Rectal smooth muscle tissue (tissue), 1 donor: ENCODE data around the gene GBX1.

ENCODE experiments used
- H3K27ac ChIP-seq: one replicate; pipeline ENCODE4 v1.7.0; 2013; ENCODE audit warnings: low read depth, low read length, inconsistent platforms
- H3K27me3 ChIP-seq: one replicate; pipeline ENCODE4 v1.7.0; 2013; ENCODE audit warnings: low read length; ENCODE audit not compliant: control insufficient read depth, insufficient read depth
- H3K36me3 ChIP-seq: one replicate; pipeline ENCODE4 v1.7.0; 2013; ENCODE audit warnings: low read length; ENCODE audit not compliant: control insufficient read depth, insufficient read depth
- H3K4me1 ChIP-seq: one replicate; pipeline ENCODE4 v1.7.0; 2013; ENCODE audit warnings: low read length; ENCODE audit not compliant: control insufficient read depth, insufficient read depth
- H3K4me3 ChIP-seq: one replicate; pipeline ENCODE4 v1.7.0; 2013; ENCODE audit warnings: low read length
- H3K9ac ChIP-seq: one replicate; pipeline ENCODE4 v1.7.0; 2013; ENCODE audit warnings: low read length

The GBX1 gene

GRCh38 chr7:151167197-151167961, at the start of gene GBX1:
TSS of gene GBX1 (minus strand) at chr7:151167694. CDS start at chr7:151167548, 146 bp downstream.
- Histone ChIP-seq H3K4me1 (no peaks in the 10 kb centered on the region), H3K27ac (no peak within 1 kb of the TSS), H3K27me3 (peaks cover 27% of the 10 kb centered on the region), H3K4me3 (peak within 1 kb of the TSS; percentile 50), H3K9ac (no peak within 1 kb of the TSS), H3K36me3 (no peaks in the 10 kb centered on the region)

- H3K27me3 ChIP-seq, result no peaks in the 10 kb centered on the region
- no peak overlapping the region for H3K4me3 ChIP-seq
- no peak overlapping the region for H3K27ac ChIP-seq
- peaks cover 33% of the 10 kb centered on the region for H3K36me3 ChIP-seq
- H3K9ac ChIP-seq, result no peak overlapping the region
- no peaks in the 10 kb centered on the region for H3K4me1 ChIP-seq
Measured at GRCh38 chr7:151215396-151215795, 47.9 kb upstream of the GBX1 start.

- Histone ChIP-seq H3K9ac (no peak overlapping the region), H3K27ac (no peak overlapping the region), H3K36me3 (peaks cover 29% of the 10 kb centered on the region), H3K4me3 (no peak overlapping the region), H3K4me1 (no peaks in the 10 kb centered on the region), H3K27me3 (no peaks in the 10 kb centered on the region)
Measured at GRCh38 chr7:151213826-151214225, 46.3 kb upstream of the GBX1 start.

GRCh38 chr7:151212626-151213025, 45.1 kb upstream of the GBX1 start:
- Histone ChIP-seq H3K9ac (no peak overlapping the region), H3K27me3 (no peaks in the 10 kb centered on the region), H3K4me3 (no peak overlapping the region), H3K36me3 (peaks cover 19% of the 10 kb centered on the region), H3K4me1 (no peaks in the 10 kb centered on the region), H3K27ac (no peak overlapping the region)

GRCh38 chr7:151211155-151211772, 43.8 kb upstream of the GBX1 start:
- Histone ChIP-seq H3K27me3 (no peaks in the 10 kb centered on the region), H3K4me3 (no peak overlapping the region), H3K27ac (no peak overlapping the region), H3K36me3 (peaks cover 19% of the 10 kb centered on the region), H3K9ac (no peak overlapping the region), H3K4me1 (no peaks in the 10 kb centered on the region)

GRCh38 chr7:151210087-151210854, 42.8 kb upstream of the GBX1 start, which contains the start of gene H2BK1:
TSS of gene H2BK1 (minus strand) at chr7:151210488. CDS start at chr7:151210318, 170 bp downstream.
- H3K36me3 ChIP-seq, result peaks cover 13% of the 10 kb centered on the region

GRCh38 chr7:151209588-151209987, 42.1 kb upstream of the GBX1 start:
- Histone ChIP-seq H3K27ac (no peak overlapping the region), H3K9ac (no peak overlapping the region), H3K4me3 (no peak overlapping the region)

More at GRCh38 chr7:151210087-151210854, 42.8 kb upstream of the GBX1 start, which contains the start of gene H2BK1:
- H3K9ac ChIP-seq, result no peak within 1 kb of the TSS
- H3K27me3 ChIP-seq, result no peaks in the 10 kb centered on the region
- no peak within 1 kb of the TSS for H3K4me3 ChIP-seq
- H3K27ac ChIP-seq, result no peak within 1 kb of the TSS
- no peaks in the 10 kb centered on the region for H3K4me1 ChIP-seq

GRCh38 chr7:151208253-151208862, 40.9 kb upstream of the GBX1 start:
- Histone ChIP-seq H3K27me3 (peaks cover 6% of the 10 kb centered on the region), H3K36me3 (no peaks in the 10 kb centered on the region), H3K9ac (no peak overlapping the region), H3K27ac (no peak overlapping the region), H3K4me3 (no peak overlapping the region), H3K4me1 (no peaks in the 10 kb centered on the region)

More at GRCh38 chr7:151209588-151209987, 42.1 kb upstream of the GBX1 start:
- Histone ChIP-seq H3K4me1 (no peaks in the 10 kb centered on the region), H3K27me3 (peaks cover under 1% of the 10 kb centered on the region), H3K36me3 (peaks cover 6% of the 10 kb centered on the region)

- Histone ChIP-seq H3K36me3 (no peaks in the 10 kb centered on the region), H3K4me3 (no peak overlapping the region), H3K27ac (no peak overlapping the region), H3K9ac (no peak overlapping the region), H3K27me3 (peaks cover 6% of the 10 kb centered on the region), H3K4me1 (no peaks in the 10 kb centered on the region)
Measured at GRCh38 chr7:151207804-151208203, 40.3 kb upstream of the GBX1 start.

- H3K4me3 ChIP-seq, result no peak overlapping the region
- no peaks in the 10 kb centered on the region for H3K4me1 ChIP-seq
- H3K9ac ChIP-seq, result no peak overlapping the region
- H3K36me3 ChIP-seq, result no peaks in the 10 kb centered on the region
- H3K27ac ChIP-seq, result no peak overlapping the region
- peaks cover 6% of the 10 kb centered on the region for H3K27me3 ChIP-seq
Measured at GRCh38 chr7:151207315-151207714, 39.8 kb upstream of the GBX1 start.

GRCh38 chr7:151206914-151207313, 39.4 kb upstream of the GBX1 start:
- no peak overlapping the region for H3K4me3 ChIP-seq
- no peaks in the 10 kb centered on the region for H3K36me3 ChIP-seq
- H3K4me1 ChIP-seq, result no peaks in the 10 kb centered on the region
- peaks cover 6% of the 10 kb centered on the region for H3K27me3 ChIP-seq
- H3K27ac ChIP-seq, result no peak overlapping the region
- H3K9ac ChIP-seq, result no peak overlapping the region

- Histone ChIP-seq H3K36me3 (no peaks in the 10 kb centered on the region), H3K9ac (no peak overlapping the region), H3K27ac (no peak overlapping the region), H3K4me3 (no peak overlapping the region), H3K4me1 (no peaks in the 10 kb centered on the region), H3K27me3 (peaks cover 6% of the 10 kb centered on the region)
Measured at GRCh38 chr7:151205730-151206129, 38.2 kb upstream of the GBX1 start.
